HUES6 (cell line): ENCODE measurements around the gene AGFG2.

Experiments used
- H3K27ac ChIP-seq: 2 replicates; pipeline ENCODE4 v1.7.0; 2013; ENCODE audit warnings: low read depth, mild to moderate bottlenecking, low read length, inconsistent platforms
- H3K27me3 ChIP-seq: 2 replicates; pipeline ENCODE4 v1.6.1; 2013; ENCODE audit warnings: low read length; ENCODE audit not compliant: control insufficient read depth, insufficient read depth
- H3K36me3 ChIP-seq: 2 replicates; pipeline ENCODE4 v1.6.1; 2013; ENCODE audit warnings: low read length; ENCODE audit not compliant: control insufficient read depth, insufficient read depth
- H3K4me1 ChIP-seq: 2 replicates; pipeline ENCODE4 v1.6.1; 2013; ENCODE audit warnings: low read length; ENCODE audit not compliant: control insufficient read depth, insufficient read depth
- H3K4me3 ChIP-seq: 2 replicates; pipeline ENCODE4 v1.5.1; 2013; ENCODE audit warnings: low read depth, low read length
- H3K9ac ChIP-seq: one replicate; pipeline ENCODE4 v1.6.1; 2013; ENCODE audit warnings: mild to moderate bottlenecking, low read length
- H3K9me3 ChIP-seq: 2 replicates; pipeline ENCODE4 v1.6.1; 2013; ENCODE audit warnings: low read depth, low read length; ENCODE audit not compliant: control insufficient read depth, insufficient read depth

The AGFG2 gene

DNA sequence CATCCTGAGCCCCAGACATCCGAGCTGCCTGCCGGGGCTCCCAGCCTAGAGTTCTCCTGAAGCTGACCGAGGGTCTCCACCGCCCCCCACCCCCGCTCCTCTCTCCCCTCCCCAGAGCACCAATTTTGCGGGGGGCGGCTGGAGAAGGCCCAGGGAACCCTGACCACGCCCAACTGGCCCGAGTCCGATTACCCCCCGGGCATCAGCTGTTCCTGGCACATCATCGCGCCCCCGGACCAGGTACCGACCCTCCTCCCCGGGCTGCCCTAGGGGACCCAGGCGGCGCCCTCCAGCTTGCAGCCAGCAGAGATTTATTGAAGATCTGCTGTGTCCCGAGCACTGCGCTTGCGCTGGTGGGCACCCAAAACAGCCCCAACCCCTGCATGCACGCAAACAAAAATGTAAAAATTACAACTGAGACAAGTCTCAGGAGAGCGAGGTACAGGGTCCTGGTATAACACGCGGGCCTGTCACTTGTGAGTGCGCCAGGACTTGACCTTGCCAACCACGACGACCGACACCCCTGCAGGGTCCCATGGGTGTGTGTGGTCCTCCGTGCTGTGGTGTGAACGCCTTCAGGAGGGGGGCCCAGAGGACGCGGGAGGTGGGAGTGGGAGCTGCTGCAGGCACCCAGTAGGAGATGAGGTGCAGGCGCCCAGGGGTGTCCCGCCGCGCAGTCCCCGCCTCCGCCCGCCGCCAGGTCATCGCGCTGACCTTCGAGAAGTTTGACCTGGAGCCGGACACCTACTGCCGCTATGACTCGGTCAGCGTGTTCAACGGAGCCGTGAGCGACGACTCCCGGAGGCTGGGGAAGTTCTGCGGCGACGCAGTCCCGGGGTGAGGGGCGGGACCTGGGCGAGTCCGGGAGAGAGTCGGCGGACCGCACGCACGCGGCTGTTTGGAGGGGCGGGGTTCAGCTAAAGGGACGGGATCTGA is 66.2 kb downstream of the AGFG2 start:
- Histone ChIP-seq H3K27ac (no peak overlapping the region), H3K9ac (no peak overlapping the region), H3K4me3 (peak overlapping the region; percentile 83)

DNA sequence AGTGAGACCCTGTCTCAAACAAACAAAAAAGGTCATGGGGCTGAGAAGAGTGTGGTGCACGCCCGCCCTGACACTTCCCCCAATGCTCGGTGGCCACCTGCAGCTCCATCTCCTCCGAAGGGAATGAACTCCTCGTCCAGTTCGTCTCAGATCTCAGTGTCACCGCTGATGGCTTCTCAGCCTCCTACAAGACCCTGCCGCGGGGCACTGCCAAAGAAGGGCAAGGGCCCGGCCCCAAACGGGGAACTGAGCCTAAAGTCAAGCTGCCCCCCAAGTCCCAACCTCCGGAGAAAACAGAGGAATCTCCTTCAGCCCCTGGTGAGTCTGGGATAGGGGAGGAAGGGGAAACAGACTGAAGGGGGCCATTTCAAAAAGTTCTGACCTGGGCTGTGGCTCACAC is 67.3 kb downstream of the AGFG2 start:
- Histone ChIP-seq H3K4me1 (peaks cover 24% of the 10 kb centered on the region), H3K9ac (no peak overlapping the region), H3K36me3 (peaks cover 11% of the 10 kb centered on the region), H3K27me3 (peaks cover 14% of the 10 kb centered on the region), H3K4me3 (peak overlapping the region; percentile 83), H3K9me3 (no peaks in the 10 kb centered on the region), H3K27ac (no peak overlapping the region)

More for the DNA sequence above, 66.2 kb downstream of the AGFG2 start:
- Histone ChIP-seq H3K4me1 (peaks cover 27% of the 10 kb centered on the region), H3K36me3 (peaks cover 11% of the 10 kb centered on the region), H3K27me3 (peaks cover 14% of the 10 kb centered on the region), H3K9me3 (no peaks in the 10 kb centered on the region)

DNA sequence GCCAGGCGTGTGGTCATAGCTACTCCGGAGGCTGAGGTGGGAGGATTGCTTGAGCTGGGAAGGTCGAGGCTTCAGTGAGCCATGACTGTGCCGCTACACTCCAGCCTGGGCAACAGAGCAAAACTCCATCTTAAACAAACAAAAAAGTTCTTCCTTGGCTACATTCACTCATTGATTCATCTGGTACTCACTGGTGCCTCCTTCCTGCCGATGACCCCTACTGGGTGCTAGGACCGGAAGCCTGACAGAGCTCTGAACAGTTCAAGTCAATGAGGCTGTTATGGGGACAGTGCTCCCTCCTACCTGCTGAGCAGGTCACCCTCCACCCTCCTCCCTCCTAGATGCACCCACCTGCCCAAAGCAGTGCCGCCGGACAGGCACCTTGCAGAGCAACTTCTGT is 68.1 kb downstream of the AGFG2 start:
- Histone ChIP-seq H3K27me3 (peaks cover 14% of the 10 kb centered on the region), H3K9ac (no peak overlapping the region), H3K4me3 (no peak overlapping the region), H3K9me3 (no peaks in the 10 kb centered on the region), H3K27ac (no peak overlapping the region), H3K4me1 (peaks cover 19% of the 10 kb centered on the region), H3K36me3 (peaks cover 11% of the 10 kb centered on the region)

DNA sequence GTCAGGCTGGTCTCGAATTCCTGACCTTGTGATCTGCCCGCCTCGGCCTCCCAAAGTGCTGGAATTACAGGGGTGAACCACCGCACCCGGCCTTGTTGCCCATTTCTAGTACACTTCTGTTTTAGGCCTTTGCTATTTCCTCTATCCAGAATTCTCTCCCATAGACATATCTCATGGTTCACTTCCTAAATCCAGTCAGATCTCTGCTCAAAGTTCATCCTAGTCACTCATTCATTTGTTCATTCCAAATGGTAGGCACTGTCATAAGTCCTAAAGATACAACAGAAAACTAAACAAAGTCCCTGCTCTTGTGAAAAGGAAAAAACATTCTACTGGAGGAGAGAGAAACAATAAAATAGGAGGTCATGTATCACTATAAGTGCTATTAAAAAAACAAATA is 71.0 kb downstream of the AGFG2 start:
- H3K36me3 ChIP-seq, result peaks cover 11% of the 10 kb centered on the region
- H3K9ac ChIP-seq, result no peak overlapping the region
- H3K27ac ChIP-seq, result no peak overlapping the region
- H3K4me3 ChIP-seq, result no peak overlapping the region
- peaks cover 14% of the 10 kb centered on the region for H3K27me3 ChIP-seq
- peaks cover 5% of the 10 kb centered on the region; the same call in 1 of the 2 replicates for H3K4me1 ChIP-seq
- no peaks in the 10 kb centered on the region for H3K9me3 ChIP-seq

DNA sequence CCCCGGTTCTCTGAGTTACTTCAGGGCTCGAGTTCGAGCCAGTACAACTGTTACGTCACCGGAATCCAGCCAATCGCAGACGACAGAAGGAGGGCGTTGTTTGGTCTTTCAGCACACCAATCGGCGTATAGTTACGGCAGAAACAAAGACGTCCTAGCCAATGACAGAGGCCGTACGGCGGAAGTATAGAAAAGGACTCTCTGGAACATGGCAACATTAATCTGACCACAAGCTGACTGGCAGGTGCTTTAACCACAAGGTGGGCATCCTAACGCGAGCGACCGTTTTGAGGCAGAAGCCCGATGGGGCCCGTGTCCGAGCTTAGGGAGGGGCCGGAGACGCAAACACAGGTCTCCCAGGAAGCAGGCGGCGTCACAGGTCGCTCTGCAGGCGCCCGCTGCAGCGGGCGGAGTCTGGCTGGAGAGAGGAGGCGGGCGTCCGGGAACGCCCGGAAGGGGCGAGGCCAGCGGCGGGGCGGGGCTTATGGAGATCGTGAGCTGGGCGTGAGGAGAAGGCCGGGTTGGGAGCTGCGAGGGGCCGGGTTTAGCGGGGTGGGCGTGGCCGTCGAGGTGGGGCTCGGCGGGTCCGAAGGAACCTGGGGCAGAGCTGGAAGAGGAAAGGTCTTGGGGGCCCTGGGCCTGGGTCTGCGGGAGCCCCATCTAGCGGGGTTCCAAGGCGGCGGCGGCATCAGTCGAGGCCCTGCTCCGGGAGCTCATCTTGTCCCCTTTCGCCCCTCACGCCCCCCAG is 73.2 kb downstream of the AGFG2 start, which contains the start of gene MOSPD3:
Gene MOSPD3, plus strand, starts transcription at position 558 of the 747 bp plus-strand sequence. CDS start 252 bp downstream, outside the sequence.
- no peaks in the 10 kb centered on the region for H3K4me1 ChIP-seq
- H3K36me3 ChIP-seq, result peaks cover 11% of the 10 kb centered on the region

DNA sequence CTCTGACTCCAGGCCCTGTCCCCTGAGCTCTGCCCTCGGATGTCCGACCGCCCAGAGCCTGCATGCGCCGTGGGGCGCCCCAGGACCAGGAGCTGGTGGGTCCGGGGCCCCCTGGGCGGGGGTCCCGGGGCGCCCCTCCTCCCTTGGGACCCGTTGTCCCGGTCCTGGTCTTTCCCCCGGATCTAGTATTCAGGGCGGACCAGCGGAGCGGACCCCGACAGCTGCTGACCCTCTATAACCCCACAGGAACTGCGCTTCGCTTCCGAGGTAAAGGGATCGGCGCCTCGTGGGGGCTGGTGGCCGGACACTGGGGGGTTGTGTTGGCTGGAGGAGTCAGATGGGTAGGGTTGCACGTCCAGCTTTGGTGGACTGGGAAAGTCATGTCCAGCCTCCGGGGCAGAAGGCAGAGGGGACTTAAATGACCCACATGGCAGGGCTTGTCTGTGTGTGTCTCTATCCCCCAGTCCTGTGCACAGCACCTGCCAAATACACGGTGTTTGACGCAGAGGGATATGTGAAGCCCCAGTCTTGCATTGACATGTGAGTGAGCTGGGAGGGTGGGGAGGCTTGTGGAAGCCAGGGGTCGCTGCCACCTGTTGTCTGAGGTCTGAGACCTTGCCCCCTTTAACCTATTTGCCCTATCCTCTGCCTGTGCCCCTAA is 73.9 kb downstream of the AGFG2 start:
- H3K4me3 ChIP-seq, result peak overlapping the region; percentile 90
- no peaks in the 10 kb centered on the region for H3K4me1 ChIP-seq
- no peaks in the 10 kb centered on the region for H3K27me3 ChIP-seq
- no peak overlapping the region for H3K9ac ChIP-seq
- no peak overlapping the region for H3K27ac ChIP-seq
- H3K36me3 ChIP-seq, result peaks cover 4% of the 10 kb centered on the region; the same call in 1 of the 2 replicates
- H3K9me3 ChIP-seq, result no peaks in the 10 kb centered on the region

More for the DNA sequence above, 73.2 kb downstream of the AGFG2 start, which contains the start of gene MOSPD3:
- H3K27ac ChIP-seq, result peak within 1 kb of the TSS; percentile 84
- H3K27me3 ChIP-seq, result no peaks in the 10 kb centered on the region
- H3K4me3 ChIP-seq, result peak within 1 kb of the TSS; percentile 90
- H3K9me3 ChIP-seq, result no peaks in the 10 kb centered on the region
- H3K9ac ChIP-seq, result peak within 1 kb of the TSS; percentile 82

DNA sequence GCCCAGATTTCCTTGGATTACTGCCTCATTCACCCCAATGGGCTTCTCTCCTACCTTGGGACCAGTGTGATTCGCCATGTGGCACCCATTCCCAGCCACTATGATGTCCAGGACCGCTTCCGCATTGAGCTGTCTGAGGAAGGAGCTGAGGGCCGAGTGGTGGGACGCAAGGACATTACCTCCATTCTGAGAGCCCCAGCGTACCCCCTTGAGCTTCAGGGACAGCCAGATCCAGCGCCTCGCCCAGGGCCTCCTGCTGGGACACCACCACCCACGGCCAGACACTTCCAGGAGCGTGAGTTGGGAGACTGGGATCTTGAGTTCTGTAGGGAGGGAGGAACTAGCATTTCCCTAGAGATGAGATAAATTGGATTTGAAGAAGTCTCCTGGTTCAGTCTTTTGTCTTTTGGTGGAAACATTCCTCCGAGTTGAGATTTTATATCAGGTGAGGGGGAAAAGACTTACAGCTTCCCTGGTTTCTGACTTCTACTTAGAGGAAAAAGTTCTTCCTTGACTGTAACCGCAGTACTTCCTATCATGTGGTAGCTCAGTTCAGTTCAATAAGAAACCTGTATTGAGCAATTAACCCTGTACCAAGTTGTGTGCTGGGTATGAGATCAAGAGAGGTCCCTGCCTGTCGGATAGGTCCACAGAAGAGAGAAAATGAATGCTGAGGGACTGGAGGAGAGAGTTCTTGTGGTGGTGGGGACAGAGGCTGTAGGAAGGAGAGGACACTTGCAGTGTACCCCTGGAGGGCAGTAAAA is 74.6 kb downstream of the AGFG2 start:
- no peak overlapping the region for H3K9ac ChIP-seq

DNA sequence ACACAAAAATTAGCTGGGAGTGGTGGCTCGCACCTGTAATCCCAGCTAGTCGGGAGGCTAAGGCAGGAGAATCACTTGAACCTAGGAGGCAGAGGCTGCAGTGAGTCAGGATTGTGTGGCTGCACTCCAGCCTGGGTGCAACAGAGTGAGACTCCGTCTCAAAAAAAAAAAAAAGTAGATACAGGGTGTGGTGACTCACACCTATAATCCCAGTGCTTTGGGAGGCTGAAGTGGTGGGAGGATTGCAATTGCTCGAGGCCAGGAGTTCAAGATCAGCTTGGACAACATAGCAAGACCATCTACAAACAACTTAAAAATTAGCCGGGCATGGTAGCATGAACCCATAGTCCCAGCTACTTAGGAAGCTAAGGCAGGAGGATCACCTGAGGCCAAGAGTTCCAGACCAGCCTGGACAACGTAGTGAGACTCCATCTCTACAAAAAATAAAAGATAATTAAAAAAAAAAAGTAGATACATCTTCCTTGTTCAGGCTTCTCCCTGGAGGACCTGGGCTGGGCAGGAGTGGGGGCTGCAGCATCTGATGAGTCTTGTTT is 75.4 kb downstream of the AGFG2 start:
- H3K27me3 ChIP-seq, result no peaks in the 10 kb centered on the region
- no peak overlapping the region for H3K27ac ChIP-seq
- H3K4me3 ChIP-seq, result no peak overlapping the region
- no peak overlapping the region for H3K9ac ChIP-seq
- no peaks in the 10 kb centered on the region for H3K4me1 ChIP-seq
- no peaks in the 10 kb centered on the region for H3K9me3 ChIP-seq
- H3K36me3 ChIP-seq, result no peaks in the 10 kb centered on the region

More for the DNA sequence above, 74.6 kb downstream of the AGFG2 start:
- Histone ChIP-seq H3K4me1 (no peaks in the 10 kb centered on the region), H3K4me3 (peak overlapping the region; percentile 90; the same call in 1 of the 2 replicates), H3K36me3 (no peaks in the 10 kb centered on the region), H3K27me3 (no peaks in the 10 kb centered on the region), H3K27ac (no peak overlapping the region), H3K9me3 (no peaks in the 10 kb centered on the region)
